ENCODE measurements around the gene SULT1B1. TPM values are rescaled to one million over a fixed set of nuclear protein-coding genes. Genes with fewer than 3 reads are reported as not detected.

SULT1B1 gene
- total RNA-seq, 4 donors from 2014 or later: 0.10 to 0.30 (median 0.18) TPM

DNA sequence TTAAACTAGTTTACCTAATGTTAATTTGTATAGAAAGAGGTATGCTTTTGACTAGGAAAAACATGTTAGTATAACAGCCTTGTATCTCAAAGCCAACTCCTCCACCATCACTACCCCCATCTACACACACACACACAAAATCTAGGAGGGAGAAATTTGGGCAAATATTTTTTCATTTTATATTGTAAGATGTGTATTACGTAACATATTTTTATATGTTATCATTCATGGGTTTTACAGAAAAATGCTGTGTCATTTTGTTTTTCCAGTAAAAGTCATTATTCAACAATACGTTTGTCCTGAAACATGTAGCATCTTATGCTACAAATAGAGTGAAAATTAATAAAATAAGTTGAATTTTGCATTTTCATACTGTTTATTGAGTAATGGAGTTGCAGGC, 3.0 kb downstream of the SULT1B1 start:
- no peak overlapping the region for H3K4me3 ChIP-seq (ENCODE audit: low read depth, poor library complexity, severe bottlenecking)
- TF ChIP-seq POLR2A (IDR thresholded peaks at IDR 0.05): no peak
- TF ChIP-seq, protein P1, sequence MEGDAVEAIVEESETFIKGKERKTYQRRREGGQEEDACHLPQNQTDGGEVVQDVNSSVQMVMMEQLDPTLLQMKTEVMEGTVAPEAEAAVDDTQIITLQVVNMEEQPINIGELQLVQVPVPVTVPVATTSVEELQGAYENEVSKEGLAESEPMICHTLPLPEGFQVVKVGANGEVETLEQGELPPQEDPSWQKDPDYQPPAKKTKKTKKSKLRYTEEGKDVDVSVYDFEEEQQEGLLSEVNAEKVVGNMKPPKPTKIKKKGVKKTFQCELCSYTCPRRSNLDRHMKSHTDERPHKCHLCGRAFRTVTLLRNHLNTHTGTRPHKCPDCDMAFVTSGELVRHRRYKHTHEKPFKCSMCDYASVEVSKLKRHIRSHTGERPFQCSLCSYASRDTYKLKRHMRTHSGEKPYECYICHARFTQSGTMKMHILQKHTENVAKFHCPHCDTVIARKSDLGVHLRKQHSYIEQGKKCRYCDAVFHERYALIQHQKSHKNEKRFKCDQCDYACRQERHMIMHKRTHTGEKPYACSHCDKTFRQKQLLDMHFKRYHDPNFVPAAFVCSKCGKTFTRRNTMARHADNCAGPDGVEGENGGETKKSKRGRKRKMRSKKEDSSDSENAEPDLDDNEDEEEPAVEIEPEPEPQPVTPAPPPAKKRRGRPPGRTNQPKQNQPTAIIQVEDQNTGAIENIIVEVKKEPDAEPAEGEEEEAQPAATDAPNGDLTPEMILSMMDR (IDR thresholded peaks at IDR 0.05): no peak
- DNase-seq (ENCODE audit: low spot score in 2 of 2): no peak
- intact Hi-C loops (cut with DNase I; ENCODE audit: low total_unique reads): no loop called here
- 93% methylated on average over 2 of the region's 2 CpGs for WGBS, 2 donors

DNA sequence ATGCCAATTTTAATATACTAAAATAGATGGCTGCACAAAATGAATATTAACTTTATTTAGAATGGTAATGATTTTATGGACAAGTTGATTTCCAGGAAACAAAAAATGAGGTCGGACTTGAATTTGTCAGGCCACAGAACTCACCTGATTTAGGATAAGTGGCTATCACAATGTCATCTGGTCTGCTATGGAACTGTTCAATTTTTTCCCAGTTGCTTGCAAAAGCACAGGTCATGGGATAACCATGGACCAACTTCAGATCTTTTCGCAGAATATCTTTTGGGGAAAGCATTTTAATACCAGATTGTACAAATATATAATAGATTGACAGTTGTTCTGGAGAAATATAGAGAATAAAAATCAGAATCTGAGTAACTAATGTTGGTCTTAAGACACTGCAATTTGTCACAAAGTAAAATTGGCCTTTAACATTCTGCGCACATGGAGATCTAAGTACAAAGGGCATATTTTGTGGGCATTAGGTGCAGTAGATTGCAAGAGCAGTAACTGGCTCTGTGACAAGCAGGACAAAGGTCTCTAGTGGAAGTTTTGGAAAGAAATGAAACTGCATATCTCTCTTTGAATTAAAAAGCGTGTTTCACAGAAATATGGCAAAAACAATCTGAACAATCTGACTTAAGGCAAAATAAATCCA, 5.4 kb downstream of the SULT1B1 start:
- WGBS, 2 donors: 91 to 94% methylated on average over 4 of the region's 4 CpGs
- no peak for DNase-seq (ENCODE audit: low spot score in 2 of 2)
- H3K4me3 ChIP-seq (ENCODE audit: low read depth, poor library complexity, severe bottlenecking): no peak overlapping the region
- TF ChIP-seq, protein P1 (IDR thresholded peaks at IDR 0.05): no peak
- no peak for TF ChIP-seq POLR2A (IDR thresholded peaks at IDR 0.05)
- intact Hi-C loops (cut with DNase I; ENCODE audit: low total_unique reads): no loop called here

DNA sequence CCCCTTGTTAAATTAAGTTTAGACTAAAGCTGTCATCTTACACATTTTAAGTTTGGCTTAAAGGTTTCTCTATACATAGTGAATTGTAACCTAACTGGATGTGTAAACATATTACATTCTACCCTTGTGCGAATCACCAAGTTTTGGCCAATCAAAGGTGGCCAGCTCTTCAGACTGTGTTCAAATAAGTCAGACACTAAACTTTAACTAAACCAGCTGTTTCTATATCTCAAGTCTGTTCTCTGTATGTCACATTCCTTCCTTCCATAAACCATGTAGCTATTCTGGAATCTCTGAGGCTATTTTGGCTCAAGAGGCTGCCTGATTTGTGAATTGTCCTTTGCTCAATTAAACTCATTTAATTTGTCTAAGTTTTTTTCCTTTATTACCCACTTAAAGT, 6.7 kb downstream of the SULT1B1 start:
- 89 to 96% methylated on average over 1 of the region's 1 CpG for WGBS, 2 donors
- TF ChIP-seq, protein P1 (IDR thresholded peaks at IDR 0.05): no peak
- no peak for TF ChIP-seq POLR2A (IDR thresholded peaks at IDR 0.05)
- intact Hi-C loops (cut with DNase I; ENCODE audit: low total_unique reads): no loop called here
- DNase-seq (ENCODE audit: low spot score in 2 of 2): no peak
- no peak overlapping the region for H3K4me3 ChIP-seq (ENCODE audit: low read depth, poor library complexity, severe bottlenecking)

DNA sequence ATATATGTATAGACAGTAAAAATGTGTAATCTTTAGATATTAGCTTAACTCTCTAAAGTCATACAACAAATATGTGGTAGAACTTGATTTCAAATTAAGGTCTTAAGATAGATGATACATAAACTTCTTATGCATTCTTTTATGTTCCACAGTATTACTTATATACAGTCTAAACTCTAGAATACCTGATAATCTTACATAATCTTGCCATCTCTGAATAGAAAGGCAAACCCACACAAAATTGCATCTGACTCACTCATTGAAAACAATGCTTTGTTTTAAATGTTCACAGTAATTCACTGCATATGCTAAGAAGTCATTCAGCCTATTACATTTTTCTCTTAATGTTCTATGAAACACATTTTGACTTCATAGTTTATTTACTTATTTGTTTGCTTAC, 10.1 kb downstream of the SULT1B1 start:
- TF ChIP-seq, protein P1 (IDR thresholded peaks at IDR 0.05): no peak
- no peak for TF ChIP-seq POLR2A (IDR thresholded peaks at IDR 0.05)
- intact Hi-C loops (cut with DNase I; ENCODE audit: low total_unique reads): no loop called here
- H3K4me3 ChIP-seq (ENCODE audit: low read depth, poor library complexity, severe bottlenecking): no peak overlapping the region
- no peak for DNase-seq (ENCODE audit: low spot score in 2 of 2)

DNA sequence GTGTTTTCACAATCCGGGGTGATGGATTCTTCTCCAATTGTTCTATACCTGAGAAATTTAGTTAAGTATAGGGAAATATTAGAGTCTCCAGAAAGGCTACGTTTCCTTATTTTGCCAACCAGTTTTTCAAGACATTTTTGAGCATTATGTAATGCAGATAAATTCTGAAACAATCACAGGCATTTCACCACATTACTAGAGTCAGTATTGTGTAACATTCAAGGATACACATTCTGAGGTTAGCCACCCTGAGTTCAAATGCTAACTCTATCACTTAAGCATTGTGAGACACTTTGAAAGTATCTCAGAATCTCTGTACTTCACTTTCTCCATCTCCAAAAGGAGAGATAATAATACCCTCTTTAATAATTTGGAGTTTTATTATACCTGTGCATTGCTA, 10.6 kb downstream of the SULT1B1 start:
- no peak overlapping the region for H3K4me3 ChIP-seq (ENCODE audit: low read depth, poor library complexity, severe bottlenecking)
- intact Hi-C loops (cut with DNase I; ENCODE audit: low total_unique reads): no loop called here
- TF ChIP-seq, protein P1 (IDR thresholded peaks at IDR 0.05): no peak
- no peak for TF ChIP-seq POLR2A (IDR thresholded peaks at IDR 0.05)
- 83 to 84% methylated on average over 2 of the region's 2 CpGs for WGBS, 2 donors
- DNase-seq (ENCODE audit: low spot score in 2 of 2): no peak

DNA sequence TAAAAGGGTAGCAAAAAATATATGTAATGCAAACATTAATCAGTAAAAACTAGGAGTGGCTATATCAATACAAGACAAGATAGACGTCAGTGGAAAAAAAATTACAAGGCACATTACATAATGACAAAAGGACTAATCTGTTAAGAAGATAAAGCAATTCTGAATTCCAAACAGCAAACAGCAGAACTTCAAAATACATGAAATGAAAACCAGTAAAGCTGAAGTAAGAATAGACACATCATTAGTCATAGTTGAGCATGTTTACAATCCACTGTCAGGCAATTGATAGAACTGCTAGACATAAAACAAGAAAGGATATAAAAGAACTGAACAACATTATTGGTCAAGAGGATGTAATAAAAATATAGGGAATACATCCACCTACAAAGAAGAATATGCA, 12.2 kb downstream of the SULT1B1 start:
- WGBS, 2 donors: 52 to 63% methylated on average over 1 of the region's 1 CpG
- no peak for DNase-seq (ENCODE audit: low spot score in 2 of 2)
- intact Hi-C loops (cut with DNase I; ENCODE audit: low total_unique reads): no loop called here
- no peak overlapping the region for H3K4me3 ChIP-seq (ENCODE audit: low read depth, poor library complexity, severe bottlenecking)
- TF ChIP-seq POLR2A (IDR thresholded peaks at IDR 0.05): no peak
- TF ChIP-seq, protein P1 (IDR thresholded peaks at IDR 0.05): no peak
